ENCODE measurements around the gene SF3A1.

GRCh38 chr22:30365891-30366290 is 9.2 kb upstream of the SF3A1 start:
- TF ChIP-seq TAF1 (IDR thresholded peaks at IDR 0.05; ENCODE audit: low read depth) (no peak), SMC3 (conservative IDR thresholded peaks at IDR 0.05; ENCODE audit: poor library complexity) (no peak), RAD21 (conservative IDR thresholded peaks at IDR 0.05) (no peak), EZH2 (IDR thresholded peaks at IDR 0.05; ENCODE audit: borderline replicate concordance, insufficient read depth, low read length, poor library complexity, severe bottlenecking) (no peak), POLR2AphosphoS5 (IDR thresholded peaks at IDR 0.05) (no peak)
- TF ChIP-seq, protein P1, sequence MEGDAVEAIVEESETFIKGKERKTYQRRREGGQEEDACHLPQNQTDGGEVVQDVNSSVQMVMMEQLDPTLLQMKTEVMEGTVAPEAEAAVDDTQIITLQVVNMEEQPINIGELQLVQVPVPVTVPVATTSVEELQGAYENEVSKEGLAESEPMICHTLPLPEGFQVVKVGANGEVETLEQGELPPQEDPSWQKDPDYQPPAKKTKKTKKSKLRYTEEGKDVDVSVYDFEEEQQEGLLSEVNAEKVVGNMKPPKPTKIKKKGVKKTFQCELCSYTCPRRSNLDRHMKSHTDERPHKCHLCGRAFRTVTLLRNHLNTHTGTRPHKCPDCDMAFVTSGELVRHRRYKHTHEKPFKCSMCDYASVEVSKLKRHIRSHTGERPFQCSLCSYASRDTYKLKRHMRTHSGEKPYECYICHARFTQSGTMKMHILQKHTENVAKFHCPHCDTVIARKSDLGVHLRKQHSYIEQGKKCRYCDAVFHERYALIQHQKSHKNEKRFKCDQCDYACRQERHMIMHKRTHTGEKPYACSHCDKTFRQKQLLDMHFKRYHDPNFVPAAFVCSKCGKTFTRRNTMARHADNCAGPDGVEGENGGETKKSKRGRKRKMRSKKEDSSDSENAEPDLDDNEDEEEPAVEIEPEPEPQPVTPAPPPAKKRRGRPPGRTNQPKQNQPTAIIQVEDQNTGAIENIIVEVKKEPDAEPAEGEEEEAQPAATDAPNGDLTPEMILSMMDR (IDR thresholded peaks at IDR 0.05; ENCODE audit: poor library complexity, severe bottlenecking): no peak
- TF ChIP-seq, protein P2, sequence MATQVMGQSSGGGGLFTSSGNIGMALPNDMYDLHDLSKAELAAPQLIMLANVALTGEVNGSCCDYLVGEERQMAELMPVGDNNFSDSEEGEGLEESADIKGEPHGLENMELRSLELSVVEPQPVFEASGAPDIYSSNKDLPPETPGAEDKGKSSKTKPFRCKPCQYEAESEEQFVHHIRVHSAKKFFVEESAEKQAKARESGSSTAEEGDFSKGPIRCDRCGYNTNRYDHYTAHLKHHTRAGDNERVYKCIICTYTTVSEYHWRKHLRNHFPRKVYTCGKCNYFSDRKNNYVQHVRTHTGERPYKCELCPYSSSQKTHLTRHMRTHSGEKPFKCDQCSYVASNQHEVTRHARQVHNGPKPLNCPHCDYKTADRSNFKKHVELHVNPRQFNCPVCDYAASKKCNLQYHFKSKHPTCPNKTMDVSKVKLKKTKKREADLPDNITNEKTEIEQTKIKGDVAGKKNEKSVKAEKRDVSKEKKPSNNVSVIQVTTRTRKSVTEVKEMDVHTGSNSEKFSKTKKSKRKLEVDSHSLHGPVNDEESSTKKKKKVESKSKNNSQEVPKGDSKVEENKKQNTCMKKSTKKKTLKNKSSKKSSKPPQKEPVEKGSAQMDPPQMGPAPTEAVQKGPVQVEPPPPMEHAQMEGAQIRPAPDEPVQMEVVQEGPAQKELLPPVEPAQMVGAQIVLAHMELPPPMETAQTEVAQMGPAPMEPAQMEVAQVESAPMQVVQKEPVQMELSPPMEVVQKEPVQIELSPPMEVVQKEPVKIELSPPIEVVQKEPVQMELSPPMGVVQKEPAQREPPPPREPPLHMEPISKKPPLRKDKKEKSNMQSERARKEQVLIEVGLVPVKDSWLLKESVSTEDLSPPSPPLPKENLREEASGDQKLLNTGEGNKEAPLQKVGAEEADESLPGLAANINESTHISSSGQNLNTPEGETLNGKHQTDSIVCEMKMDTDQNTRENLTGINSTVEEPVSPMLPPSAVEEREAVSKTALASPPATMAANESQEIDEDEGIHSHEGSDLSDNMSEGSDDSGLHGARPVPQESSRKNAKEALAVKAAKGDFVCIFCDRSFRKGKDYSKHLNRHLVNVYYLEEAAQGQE (IDR thresholded peaks at IDR 0.05; ENCODE audit: borderline replicate concordance): no peak
